Endothelial cell of umbilical vein (primary cell): ENCODE results near the gene RBMS3. TPM values are rescaled to one million over a fixed set of nuclear protein-coding genes. Genes with fewer than 3 reads are reported as not detected.

Experiments used
- BruUV-seq: library from RNA; stranded (reverse); fragments of 400-500 nt; replicated peaks from 2 replicates; lab custom pipeline; 2021; lab: Mats Ljungman, UMichigan
- CTCF ChIA-PET: fragments of 300-600, 350-600 bp; sonication (Branson Sonifier 250); formaldehyde crosslinking; loops from one replicate; lab custom pipeline; 2021; ENCODE audit warnings: antibody characterized with exemption, inconsistent platforms; lab: Charles Lee
- POLR2A ChIA-PET: fragments of 300-600, 350-600 bp; sonication (Branson Sonifier 250); formaldehyde crosslinking; loops from one replicate; lab custom pipeline; 2021; ENCODE audit warnings: antibody characterized with exemption, inconsistent platforms; lab: Charles Lee
- DNase-seq: peaks from one replicate; pipeline ENCODE4 v3.0.0-alpha.2; 2011; ENCODE audit warnings: low read depth, low spot score
- FAIRE-seq: peaks from 2 replicates; lab custom pipeline; 2011; peaks lifted over from hg19 to GRCh38; lab: Jason Lieb, UNC
- H2AFZ ChIP-seq: 2 replicates; pipeline ENCODE4 v1.6.0; 2012; ENCODE audit warnings: low read depth, low read length, control low read depth, inconsistent platforms
- H3K27ac ChIP-seq: 2 replicates; pipeline ENCODE4 v1.5.1; 2011; ENCODE audit warnings: low read depth, mild to moderate bottlenecking, control low read depth, low read length, moderate library complexity; ENCODE audit not compliant: insufficient read depth
- H3K27me3 ChIP-seq, 2 experiments: 2 replicates each; pipeline versions ENCODE4 v1.6.0 to v1.6.1; 2011; ENCODE audit warnings: low read length in 2 of 2, mixed read lengths in 1 of 2; ENCODE audit not compliant: control insufficient read depth in 2 of 2, insufficient read depth in 2 of 2
- H3K36me3 ChIP-seq, 2 experiments: 2 replicates in 1 of 2; 3 replicates in 1 of 2; pipeline ENCODE4 v1.5.1; 2011; ENCODE audit warnings: low read length in 2 of 2, mild to moderate bottlenecking in 1 of 2, moderate library complexity in 1 of 2; ENCODE audit not compliant: control insufficient read depth in 2 of 2, insufficient read depth in 2 of 2; ENCODE audit errors: extremely low read depth in 1 of 2
- H3K4me1 ChIP-seq: 3 replicates; pipeline ENCODE4 v1.5.1; 2011; ENCODE audit warnings: mild to moderate bottlenecking, low read length; ENCODE audit not compliant: control insufficient read depth, insufficient read depth; ENCODE audit errors: extremely low read depth
- H3K4me2 ChIP-seq: 2 replicates; pipeline ENCODE4 v1.6.1; 2011; ENCODE audit warnings: low read length, control low read depth, mixed read lengths; ENCODE audit not compliant: insufficient read depth
- H3K4me3 ChIP-seq, 3 experiments: fragments of 200-600 bp in 1 of 3; sonication (generic), shearing (Covaris generic) in 1 of 3; replicated peaks in 1 of 3; 2 replicates each; pipeline ENCODE4 v1.5.1; 2011 to 2016; ENCODE audit warnings: control low read depth in 3 of 3, low read length in 3 of 3, mild to moderate bottlenecking in 2 of 3, inconsistent platforms in 1 of 3, low read depth in 1 of 3, moderate library complexity in 1 of 3; ENCODE audit not compliant: insufficient read depth in 1 of 3
- H3K79me2 ChIP-seq: 2 replicates; pipeline ENCODE4 v1.6.0; 2012; ENCODE audit warnings: low read length, inconsistent platforms; ENCODE audit not compliant: control insufficient read depth, insufficient read depth
- H3K9ac ChIP-seq: replicated peaks from 2 replicates; pipeline ENCODE3; 2011; ENCODE audit warnings: low read length, control low read depth; ENCODE audit not compliant: insufficient read depth; ENCODE audit errors: extremely low read depth
- H3K9me1 ChIP-seq: replicated peaks from 3 replicates; pipeline ENCODE4 v1.6.0; 2011; ENCODE audit warnings: mild to moderate bottlenecking, low read length; ENCODE audit not compliant: control insufficient read depth, insufficient read depth; ENCODE audit errors: extremely low read depth
- H3K9me3 ChIP-seq: replicated peaks from 2 replicates; pipeline ENCODE4 v1.5.1; 2012; ENCODE audit warnings: low read length, inconsistent platforms; ENCODE audit not compliant: control insufficient read depth, insufficient read depth
- H4K20me1 ChIP-seq: replicated peaks from 2 replicates; pipeline ENCODE3; 2011; ENCODE audit warnings: mild to moderate bottlenecking, low read length; ENCODE audit not compliant: control insufficient read depth, insufficient read depth; ENCODE audit errors: extremely low read depth
- FOS ChIP-seq: IDR thresholded peaks from 2 replicates; pipeline ENCODE4 v1.6.1; 2011; ENCODE audit warnings: mild to moderate bottlenecking, low read length, moderate library complexity, borderline replicate concordance; ENCODE audit not compliant: insufficient read depth
- GATA2 ChIP-seq: IDR thresholded peaks from 2 replicates; pipeline ENCODE4 v1.7.0; 2011; ENCODE audit warnings: low read depth, mild to moderate bottlenecking, moderate library complexity, mixed read lengths, low read length; ENCODE audit not compliant: insufficient read length, insufficient read depth
- JUN ChIP-seq: IDR thresholded peaks from 2 replicates; pipeline ENCODE4 v1.6.1; 2011; ENCODE audit warnings: borderline replicate concordance, low read depth; ENCODE audit not compliant: insufficient read length, insufficient read depth
- MYC ChIP-seq: IDR thresholded peaks from one replicate; pipeline ENCODE4 v1.6.1; 2011; ENCODE audit warnings: mild to moderate bottlenecking, low read depth, low read length
- POLR2A ChIP-seq: IDR thresholded peaks from 2 replicates; pipeline ENCODE4 v1.6.1; 2012; ENCODE audit warnings: low read depth, mild to moderate bottlenecking, control low read depth, low read length
- POLR2AphosphoS5 ChIP-seq: IDR thresholded peaks from 2 replicates; pipeline ENCODE4 v1.6.1; 2012; ENCODE audit warnings: low read depth, mild to moderate bottlenecking, control low read depth, low read length, moderate library complexity; ENCODE audit not compliant: insufficient read depth
- dilution Hi-C: fragments of 300-500 bp; cut with MboI; formaldehyde crosslinking; loops from one replicate; pipeline ENCODE4 v1.15.0; 2019; ENCODE audit warnings: low sequenced_read_pairs; ENCODE audit not compliant: extremely low pct_ligation_motif_present
- intact Hi-C: fragments of 100-400 bp; cut with micrococcal nuclease; formaldehyde crosslinking; loops from one replicate; pipeline ENCODE4 v1.10.0; 2022
- polyA plus RNA-seq, 4 experiments: library from polyadenylated mRNA; depleted of rRNA in 3 of 4; stranded (reverse) in 3 of 4; unstranded in 1 of 4; fragments of >200 nt; gene quantifications; 2 replicates each; pipeline versions ENCODE4 v1.2.1 to v1.2.3, GENCODE V29; 2011 to 2012; ENCODE audit warnings: missing spikeins in 1 of 4
- total RNA-seq: library from RNA; stranded (reverse); gene quantifications from 2 replicates; pipeline ENCODE4 v1.2.3, GENCODE V29; 2021
- TF ChIP-seq, protein P1 (sequence below): IDR thresholded peaks from 2 replicates; pipeline ENCODE4 v1.6.1; 2011; ENCODE audit not compliant: insufficient read depth, insufficient read length

Gene RBMS3
- total and polyA plus RNA-seq, 2 donors (not counting 3 experiments of a cell fraction or from before 2014, with no cell fraction given): 13.6 to 42.3 TPM

- ChIA-PET POLR2A (no interaction called here), CTCF (no interaction called here)
- Histone ChIP-seq H3K9me3 (no peaks in the 10 kb centered on the region), H3K4me3 (no peak overlapping the region), H3K4me2 (no peak overlapping the region), H3K9ac (no peak overlapping the region), H4K20me1 (no peaks in the 10 kb centered on the region), H3K27me3 (no peaks in the 10 kb centered on the region), H3K36me3 (no peaks in the 10 kb centered on the region), H3K79me2 (no peaks in the 10 kb centered on the region), H2AFZ (no peak overlapping the region), H3K4me1 (peaks cover 3% of the 10 kb centered on the region), H3K27ac (no peak overlapping the region), H3K9me1 (no peaks in the 10 kb centered on the region)
- intact Hi-C loops: no loop called here
- dilution Hi-C loops: no loop called here
- no peak for FAIRE-seq
- DNase-seq: no peak
- TF ChIP-seq MYC (no peak), JUN (no peak), POLR2AphosphoS5 (no peak), FOS (no peak), POLR2A (no peak), GATA2 (no peak)
- TF ChIP-seq, protein P1, sequence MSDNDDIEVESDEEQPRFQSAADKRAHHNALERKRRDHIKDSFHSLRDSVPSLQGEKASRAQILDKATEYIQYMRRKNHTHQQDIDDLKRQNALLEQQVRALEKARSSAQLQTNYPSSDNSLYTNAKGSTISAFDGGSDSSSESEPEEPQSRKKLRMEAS: no peak
- no TSS peak for BruUV-seq
Measured at GRCh38 chr3:29644261-29644660, 363.4 kb downstream of the RBMS3 start.

GRCh38 chr3:29644956-29645636, 364.2 kb downstream of the RBMS3 start:
- Histone ChIP-seq H2AFZ (no peak overlapping the region), H3K4me2 (no peak overlapping the region), H3K27ac (no peak overlapping the region), H3K9me3 (no peaks in the 10 kb centered on the region), H3K36me3 (no peaks in the 10 kb centered on the region), H3K9me1 (no peaks in the 10 kb centered on the region), H3K4me1 (peaks cover 9% of the 10 kb centered on the region), H3K79me2 (no peaks in the 10 kb centered on the region), H3K27me3 (no peaks in the 10 kb centered on the region), H3K4me3 (no peak overlapping the region), H4K20me1 (no peaks in the 10 kb centered on the region), H3K9ac (no peak overlapping the region)
- DNase-seq: no peak
- dilution Hi-C loops: no loop called here
- POLR2A ChIA-PET: no interaction called here
- FAIRE-seq: no peak
- TF ChIP-seq, protein P1: no peak
- BruUV-seq: no TSS peak
- intact Hi-C loops: no loop called here
- CTCF ChIA-PET: no interaction called here
